Measurements from ENCODE around the gene NTM.
A peak's percentile ranks its signal among the peaks of the same experiment; 100 is the strongest.
"Not testable (repeated sequence)": the region's sequence is repeated elsewhere in the genome, so short reads cannot be mapped to it uniquely, and the experiment has no call there.

NTM gene

GRCh38 chr11:131486937-131487635, 116.7 kb downstream of the NTM start:
- Histone ChIP-seq H3K4me1 (ENCODE audit: insufficient read depth, low read length) (peaks cover 33% of the 10 kb centered on the region), H3K36me3 (ENCODE audit: insufficient read depth, low read length) (no peaks in the 10 kb centered on the region), H3K4me3 (ENCODE audit: low read depth in 1 of 2, low read length in 2 of 2) (no peak overlapping the region), H3K9ac (ENCODE audit: low read length) (no peak overlapping the region), H3K27ac (ENCODE audit: low read depth, low read length) (peak overlapping the region; percentile 2), H3K9me3 (ENCODE audit: low read length) (no peaks in the 10 kb centered on the region), H3K27me3 (ENCODE audit: control insufficient read depth in 1 of 2, insufficient read depth in 2 of 2, low read length in 2 of 2) (no peaks in the 10 kb centered on the region)

GRCh38 chr11:131488238-131488637, 117.8 kb downstream of the NTM start:
- H3K27me3 ChIP-seq (ENCODE audit: control insufficient read depth in 1 of 2, insufficient read depth in 2 of 2, low read length in 2 of 2) = no peaks in the 10 kb centered on the region
- no peak overlapping the region for H3K27ac ChIP-seq (ENCODE audit: low read depth, low read length)
- no peak overlapping the region for H3K4me3 ChIP-seq (ENCODE audit: low read depth in 1 of 2, low read length in 2 of 2)
- H3K9ac ChIP-seq (ENCODE audit: low read length) = no peak overlapping the region
- no peaks in the 10 kb centered on the region for H3K36me3 ChIP-seq (ENCODE audit: insufficient read depth, low read length)
- peaks cover 33% of the 10 kb centered on the region for H3K4me1 ChIP-seq (ENCODE audit: insufficient read depth, low read length)
- no peaks in the 10 kb centered on the region for H3K9me3 ChIP-seq (ENCODE audit: low read length)

- Histone ChIP-seq H3K4me3 (ENCODE audit: low read depth in 1 of 2, low read length in 2 of 2) (no peak overlapping the region), H3K9me3 (ENCODE audit: low read length) (no peaks in the 10 kb centered on the region), H3K27me3 (ENCODE audit: control insufficient read depth in 1 of 2, insufficient read depth in 2 of 2, low read length in 2 of 2) (no peaks in the 10 kb centered on the region), H3K4me1 (ENCODE audit: insufficient read depth, low read length) (peaks cover 42% of the 10 kb centered on the region), H3K36me3 (ENCODE audit: insufficient read depth, low read length) (no peaks in the 10 kb centered on the region), H3K27ac (ENCODE audit: low read depth, low read length) (no peak overlapping the region), H3K9ac (ENCODE audit: low read length) (no peak overlapping the region)
Observed at GRCh38 chr11:131491503-131491902, 121.1 kb downstream of the NTM start.

- peaks cover 17% of the 10 kb centered on the region for H3K4me1 ChIP-seq (ENCODE audit: insufficient read depth, low read length)
- H3K4me3 ChIP-seq (ENCODE audit: low read depth in 1 of 2, low read length in 2 of 2) = no peak overlapping the region
- H3K36me3 ChIP-seq (ENCODE audit: insufficient read depth, low read length) = no peaks in the 10 kb centered on the region
- no peaks in the 10 kb centered on the region for H3K9me3 ChIP-seq (ENCODE audit: low read length)
- H3K9ac ChIP-seq (ENCODE audit: low read length) = no peak overlapping the region
- H3K27ac ChIP-seq (ENCODE audit: low read depth, low read length) = peak overlapping the region; percentile 4
- H3K27me3 ChIP-seq (ENCODE audit: control insufficient read depth in 1 of 2, insufficient read depth in 2 of 2, low read length in 2 of 2) = no peaks in the 10 kb centered on the region
Observed at GRCh38 chr11:131495423-131495822, 125.0 kb downstream of the NTM start.

GRCh38 chr11:131497686-131498085, 127.3 kb downstream of the NTM start:
- not testable (repeated sequence) for H3K27ac ChIP-seq (ENCODE audit: low read depth, low read length)

GRCh38 chr11:131498631-131499160, 128.3 kb downstream of the NTM start:
- Histone ChIP-seq H3K4me3 (ENCODE audit: low read depth in 1 of 2, low read length in 2 of 2) (no peak overlapping the region), H3K27me3 (ENCODE audit: control insufficient read depth in 1 of 2, insufficient read depth in 2 of 2, low read length in 2 of 2) (no peaks in the 10 kb centered on the region), H3K9me3 (ENCODE audit: low read length) (no peaks in the 10 kb centered on the region), H3K36me3 (ENCODE audit: insufficient read depth, low read length) (no peaks in the 10 kb centered on the region), H3K9ac (ENCODE audit: low read length) (no peak overlapping the region), H3K27ac (ENCODE audit: low read depth, low read length) (no peak overlapping the region), H3K4me1 (ENCODE audit: insufficient read depth, low read length) (peaks cover 17% of the 10 kb centered on the region)

More at GRCh38 chr11:131497686-131498085, 127.3 kb downstream of the NTM start:
- not testable (repeated sequence) for H3K9ac ChIP-seq (ENCODE audit: low read length); H3K9me3 ChIP-seq (ENCODE audit: low read length); H3K36me3 ChIP-seq (ENCODE audit: insufficient read depth, low read length); H3K27me3 ChIP-seq (ENCODE audit: control insufficient read depth in 1 of 2, insufficient read depth in 2 of 2, low read length in 2 of 2); H3K4me3 ChIP-seq (ENCODE audit: low read depth in 1 of 2, low read length in 2 of 2)
- peaks cover 17% of the 10 kb centered on the region for H3K4me1 ChIP-seq (ENCODE audit: insufficient read depth, low read length)

- Histone ChIP-seq H3K4me3 (ENCODE audit: low read depth in 1 of 2, low read length in 2 of 2) (no peak overlapping the region), H3K4me1 (ENCODE audit: insufficient read depth, low read length) (peaks cover 18% of the 10 kb centered on the region), H3K9me3 (ENCODE audit: low read length) (no peaks in the 10 kb centered on the region), H3K27me3 (ENCODE audit: control insufficient read depth in 1 of 2, insufficient read depth in 2 of 2, low read length in 2 of 2) (no peaks in the 10 kb centered on the region), H3K9ac (ENCODE audit: low read length) (no peak overlapping the region), H3K27ac (ENCODE audit: low read depth, low read length) (no peak overlapping the region), H3K36me3 (ENCODE audit: insufficient read depth, low read length) (no peaks in the 10 kb centered on the region)
Observed at GRCh38 chr11:131499199-131499598, 128.8 kb downstream of the NTM start.

GRCh38 chr11:131503017-131503416, 132.6 kb downstream of the NTM start:
- peaks cover 4% of the 10 kb centered on the region for H3K4me1 ChIP-seq (ENCODE audit: insufficient read depth, low read length)
- H3K9me3 ChIP-seq (ENCODE audit: low read length) = no peaks in the 10 kb centered on the region
- H3K27ac ChIP-seq (ENCODE audit: low read depth, low read length) = no peak overlapping the region
- H3K9ac ChIP-seq (ENCODE audit: low read length) = no peak overlapping the region
- H3K4me3 ChIP-seq (ENCODE audit: low read depth in 1 of 2, low read length in 2 of 2) = no peak overlapping the region
- no peaks in the 10 kb centered on the region for H3K36me3 ChIP-seq (ENCODE audit: insufficient read depth, low read length)
- no peaks in the 10 kb centered on the region for H3K27me3 ChIP-seq (ENCODE audit: control insufficient read depth in 1 of 2, insufficient read depth in 2 of 2, low read length in 2 of 2)

GRCh38 chr11:131504199-131504949, 134.0 kb downstream of the NTM start:
- H3K27ac ChIP-seq (ENCODE audit: low read depth, low read length) = no peak overlapping the region
- H3K27me3 ChIP-seq (ENCODE audit: control insufficient read depth in 1 of 2, insufficient read depth in 2 of 2, low read length in 2 of 2) = no peaks in the 10 kb centered on the region
- H3K9ac ChIP-seq (ENCODE audit: low read length) = no peak overlapping the region
- no peak overlapping the region for H3K4me3 ChIP-seq (ENCODE audit: low read depth in 1 of 2, low read length in 2 of 2)
- H3K9me3 ChIP-seq (ENCODE audit: low read length) = no peaks in the 10 kb centered on the region
- peaks cover 4% of the 10 kb centered on the region for H3K4me1 ChIP-seq (ENCODE audit: insufficient read depth, low read length)
- no peaks in the 10 kb centered on the region for H3K36me3 ChIP-seq (ENCODE audit: insufficient read depth, low read length)

- H3K4me3 ChIP-seq (ENCODE audit: low read depth in 1 of 2, low read length in 2 of 2) = no peak overlapping the region
- H3K27me3 ChIP-seq (ENCODE audit: control insufficient read depth in 1 of 2, insufficient read depth in 2 of 2, low read length in 2 of 2) = no peaks in the 10 kb centered on the region
- H3K27ac ChIP-seq (ENCODE audit: low read depth, low read length) = no peak overlapping the region
- H3K9me3 ChIP-seq (ENCODE audit: low read length) = no peaks in the 10 kb centered on the region
- peaks cover 4% of the 10 kb centered on the region for H3K4me1 ChIP-seq (ENCODE audit: insufficient read depth, low read length)
- no peaks in the 10 kb centered on the region for H3K36me3 ChIP-seq (ENCODE audit: insufficient read depth, low read length)
- no peak overlapping the region for H3K9ac ChIP-seq (ENCODE audit: low read length)
Observed at GRCh38 chr11:131506348-131506747, 135.9 kb downstream of the NTM start.

- no peak overlapping the region for H3K9ac ChIP-seq (ENCODE audit: low read length)
- no peaks in the 10 kb centered on the region for H3K27me3 ChIP-seq (ENCODE audit: control insufficient read depth in 1 of 2, insufficient read depth in 2 of 2, low read length in 2 of 2)
- no peaks in the 10 kb centered on the region for H3K4me1 ChIP-seq (ENCODE audit: insufficient read depth, low read length)
- H3K9me3 ChIP-seq (ENCODE audit: low read length) = no peaks in the 10 kb centered on the region
- H3K36me3 ChIP-seq (ENCODE audit: insufficient read depth, low read length) = no peaks in the 10 kb centered on the region
- H3K4me3 ChIP-seq (ENCODE audit: low read depth in 1 of 2, low read length in 2 of 2) = no peak overlapping the region
- H3K27ac ChIP-seq (ENCODE audit: low read depth, low read length) = no peak overlapping the region
Observed at GRCh38 chr11:131510662-131511061, 140.2 kb downstream of the NTM start.
